K562 (cell line): ENCODE data around the gene HOXB6. TPM values are rescaled to one million over a fixed set of nuclear protein-coding genes. Genes with fewer than 3 reads are reported as not detected.

Experiments used
- BCLAF1 ChIP-seq, 2 experiments: fragments of 450-650 bp in 1 of 2; IDR thresholded peaks; 2 replicates each; pipeline ENCODE4 v1.6.1; 2011 to 2017; ENCODE audit warnings: low read depth in 2 of 2, antibody characterized with exemption in 1 of 2, borderline replicate concordance in 1 of 2, low read length in 1 of 2, mild to moderate bottlenecking in 1 of 2, mixed read lengths in 1 of 2; ENCODE audit not compliant: control insufficient read depth in 1 of 2
- CREM ChIP-seq: IDR thresholded peaks from 2 replicates; pipeline ENCODE4 v1.6.1; 2014; ENCODE audit warnings: antibody characterized with exemption, low read depth
- CXXC5 ChIP-seq: fragments of 250-450 bp; sonication (Bioruptor Pico); IDR thresholded peaks from 2 replicates; pipeline ENCODE4 v1.8.0; 2022; ENCODE audit warnings: inconsistent platforms, mild to moderate bottlenecking, moderate library complexity
- EP400 ChIP-seq: fragments of 450-650 bp; IDR thresholded peaks from 2 replicates; pipeline ENCODE4 v1.6.1; 2017; ENCODE audit warnings: antibody characterized with exemption, mild to moderate bottlenecking, moderate library complexity
- ETV5 ChIP-seq: sonication (generic); formaldehyde crosslinking; IDR thresholded peaks from 2 replicates; pipeline ENCODE4 v1.4.0; 2020; ENCODE audit warnings: low read depth, mild to moderate bottlenecking, missing genetic modification reagents
- FOXA1 ChIP-seq: fragments of 450-650 bp; IDR thresholded peaks from 2 replicates; pipeline ENCODE4 v1.6.1; 2016; ENCODE audit warnings: mild to moderate bottlenecking, borderline replicate concordance
- MAFF ChIP-seq: IDR thresholded peaks from 2 replicates; pipeline ENCODE4 v1.6.1; 2012; ENCODE audit warnings: low read length, improper control_type of control experiment
- MCM3 ChIP-seq: fragments of 450-650 bp; IDR thresholded peaks from 2 replicates; pipeline ENCODE4 v1.6.1; 2016
- NCOA4 ChIP-seq: fragments of 450-650 bp; IDR thresholded peaks from 2 replicates; pipeline ENCODE4 v1.6.1; 2018; ENCODE audit warnings: mild to moderate bottlenecking; ENCODE audit not compliant: partially characterized antibody
- RBM15 ChIP-seq: fragments of 200-400 bp; formaldehyde crosslinking; IDR thresholded peaks from 2 replicates; pipeline ENCODE4 v1.6.1; 2018; ENCODE audit warnings: mild to moderate bottlenecking, low read length, moderate library complexity; ENCODE audit not compliant: insufficient read depth
- RFX1 ChIP-seq: fragments of 450-650 bp; IDR thresholded peaks from 2 replicates; pipeline ENCODE4 v1.6.1; 2016; ENCODE audit warnings: mild to moderate bottlenecking, moderate library complexity
- SRSF3 ChIP-seq: fragments of 200-400 bp; formaldehyde crosslinking; IDR thresholded peaks from 2 replicates; pipeline ENCODE4 v1.6.1; 2016; ENCODE audit warnings: mild to moderate bottlenecking, low read length, moderate library complexity; ENCODE audit not compliant: insufficient read depth
- ZNF445 ChIP-seq: fragments of 250-450 bp; sonication (Bioruptor Pico); IDR thresholded peaks from 2 replicates; pipeline ENCODE4 v1.4.0; 2020; ENCODE audit warnings: low read depth, mild to moderate bottlenecking, moderate library complexity
- polyA plus RNA-seq, 8 experiments: library from polyadenylated mRNA; depleted of rRNA in 4 of 8; stranded (reverse) in 5 of 8; unstranded in 3 of 8; fragments of >200 nt; fragmentation: Nextera tagmentation in 2 of 8; fragmentation: Illumina TruSeq in 1 of 8; extraction: Ambion mirVana in 2 of 8; extraction: Trizol in 1 of 8; gene quantifications; 2 replicates each; pipeline versions ENCODE4 v1.2.1 to v1.2.3, GENCODE V29; 2011 to 2014; ENCODE audit warnings: inconsistent platforms in 1 of 8, missing spikeins in 1 of 8
- total RNA-seq, 7 experiments: library from RNA; depleted of rRNA in 6 of 7; stranded (reverse); fragments of >200 nt in 6 of 7; fragmentation: Illumina TruSeq in 2 of 7; extraction: Trizol in 2 of 7; gene quantifications; 2 replicates each; pipeline versions ENCODE4 v1.2.1 to v1.2.3, GENCODE V29; 2011 to 2021; ENCODE audit warnings: low replicate concordance in 1 of 7
- TF ChIP-seq, protein P1 (sequence below): fragments of 450-650 bp; IDR thresholded peaks from 2 replicates; pipeline ENCODE4 v1.7.1; 2018; ENCODE audit warnings: mild to moderate bottlenecking, low read depth; ENCODE audit not compliant: partially characterized antibody
- TF ChIP-seq, protein P2 (sequence below): fragments of 450-650 bp; IDR thresholded peaks from 2 replicates; pipeline ENCODE4 v1.6.1; 2017; ENCODE audit warnings: antibody characterized with exemption

Gene HOXB6
- total and polyA plus RNA-seq, 9 of the 15 experiments (the other 6 are each of a cell fraction or from before 2014, with no cell fraction given), result 1.2 to 14.8 (median 4.9) TPM

- no peak for TF ChIP-seq BCLAF1 (IDR thresholded peaks at IDR 0.05; ENCODE audit: borderline replicate concordance in 1 of 2, control insufficient read depth in 1 of 2, low read depth in 2 of 2, low read length in 1 of 2)
- 0 out of 2 replicates have a peak, but pooled peaks have one; percentile 53 for TF ChIP-seq SRSF3
- no peak for TF ChIP-seq RFX1
- TF ChIP-seq CXXC5 (CRISPR knock-in tag), result peak; percentile 57
- peak; percentile 28; the same call in 1 of the 2 replicates for TF ChIP-seq EP400
- TF ChIP-seq MCM3, result no peak
- TF ChIP-seq NCOA4, result no peak
- peak; percentile 52; the same call in 1 of the 2 replicates for TF ChIP-seq ETV5 (CRISPR knock-in tag)
- TF ChIP-seq CREM, result peak; percentile 3; the same call in 1 of the 2 replicates
- TF ChIP-seq, protein P1, sequence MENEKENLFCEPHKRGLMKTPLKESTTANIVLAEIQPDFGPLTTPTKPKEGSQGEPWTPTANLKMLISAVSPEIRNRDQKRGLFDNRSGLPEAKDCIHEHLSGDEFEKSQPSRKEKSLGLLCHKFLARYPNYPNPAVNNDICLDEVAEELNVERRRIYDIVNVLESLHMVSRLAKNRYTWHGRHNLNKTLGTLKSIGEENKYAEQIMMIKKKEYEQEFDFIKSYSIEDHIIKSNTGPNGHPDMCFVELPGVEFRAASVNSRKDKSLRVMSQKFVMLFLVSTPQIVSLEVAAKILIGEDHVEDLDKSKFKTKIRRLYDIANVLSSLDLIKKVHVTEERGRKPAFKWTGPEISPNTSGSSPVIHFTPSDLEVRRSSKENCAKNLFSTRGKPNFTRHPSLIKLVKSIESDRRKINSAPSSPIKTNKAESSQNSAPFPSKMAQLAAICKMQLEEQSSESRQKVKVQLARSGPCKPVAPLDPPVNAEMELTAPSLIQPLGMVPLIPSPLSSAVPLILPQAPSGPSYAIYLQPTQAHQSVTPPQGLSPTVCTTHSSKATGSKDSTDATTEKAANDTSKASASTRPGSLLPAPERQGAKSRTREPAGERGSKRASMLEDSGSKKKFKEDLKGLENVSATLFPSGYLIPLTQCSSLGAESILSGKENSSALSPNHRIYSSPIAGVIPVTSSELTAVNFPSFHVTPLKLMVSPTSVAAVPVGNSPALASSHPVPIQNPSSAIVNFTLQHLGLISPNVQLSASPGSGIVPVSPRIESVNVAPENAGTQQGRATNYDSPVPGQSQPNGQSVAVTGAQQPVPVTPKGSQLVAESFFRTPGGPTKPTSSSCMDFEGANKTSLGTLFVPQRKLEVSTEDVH, result no peak
- no peak for TF ChIP-seq RBM15
- TF ChIP-seq, protein P2, sequence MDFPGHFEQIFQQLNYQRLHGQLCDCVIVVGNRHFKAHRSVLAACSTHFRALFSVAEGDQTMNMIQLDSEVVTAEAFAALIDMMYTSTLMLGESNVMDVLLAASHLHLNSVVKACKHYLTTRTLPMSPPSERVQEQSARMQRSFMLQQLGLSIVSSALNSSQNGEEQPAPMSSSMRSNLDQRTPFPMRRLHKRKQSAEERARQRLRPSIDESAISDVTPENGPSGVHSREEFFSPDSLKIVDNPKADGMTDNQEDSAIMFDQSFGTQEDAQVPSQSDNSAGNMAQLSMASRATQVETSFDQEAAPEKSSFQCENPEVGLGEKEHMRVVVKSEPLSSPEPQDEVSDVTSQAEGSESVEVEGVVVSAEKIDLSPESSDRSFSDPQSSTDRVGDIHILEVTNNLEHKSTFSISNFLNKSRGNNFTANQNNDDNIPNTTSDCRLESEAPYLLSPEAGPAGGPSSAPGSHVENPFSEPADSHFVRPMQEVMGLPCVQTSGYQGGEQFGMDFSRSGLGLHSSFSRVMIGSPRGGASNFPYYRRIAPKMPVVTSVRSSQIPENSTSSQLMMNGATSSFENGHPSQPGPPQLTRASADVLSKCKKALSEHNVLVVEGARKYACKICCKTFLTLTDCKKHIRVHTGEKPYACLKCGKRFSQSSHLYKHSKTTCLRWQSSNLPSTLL, result no peak
- no peak for TF ChIP-seq FOXA1
- no peak for TF ChIP-seq ZNF445 (CRISPR knock-in tag)
- TF ChIP-seq MAFF, result no peak
Observed at GRCh38 chr17:48576479-48577309, 28.1 kb downstream of the HOXB6 start (continued).
